ENCODE measurements around the gene SALL2. TPM values are rescaled to one million over a fixed set of nuclear protein-coding genes. Genes with fewer than 3 reads are reported as not detected.

SALL2 gene
- polyA plus RNA-seq, 1 of the 3 experiments (the other 2 are of a cell fraction), result 9.1 TPM

GRCh38 chr14:21476925-21477681, 49.0 kb downstream of the SALL2 start, which contains the start of the genes RAB2B and TOX4 (continued):
- TF ChIP-seq JUND (IDR thresholded peaks at IDR 0.05), result no peak
- peak; percentile 71; the same call in 1 of the 2 replicates for TF ChIP-seq MXI1 (IDR thresholded peaks at IDR 0.05; ENCODE audit: low read depth, low read length)
- TF ChIP-seq MEF2A (IDR thresholded peaks at IDR 0.05; ENCODE audit: borderline replicate concordance, low read depth), result no peak
- TF ChIP-seq, protein P1, sequence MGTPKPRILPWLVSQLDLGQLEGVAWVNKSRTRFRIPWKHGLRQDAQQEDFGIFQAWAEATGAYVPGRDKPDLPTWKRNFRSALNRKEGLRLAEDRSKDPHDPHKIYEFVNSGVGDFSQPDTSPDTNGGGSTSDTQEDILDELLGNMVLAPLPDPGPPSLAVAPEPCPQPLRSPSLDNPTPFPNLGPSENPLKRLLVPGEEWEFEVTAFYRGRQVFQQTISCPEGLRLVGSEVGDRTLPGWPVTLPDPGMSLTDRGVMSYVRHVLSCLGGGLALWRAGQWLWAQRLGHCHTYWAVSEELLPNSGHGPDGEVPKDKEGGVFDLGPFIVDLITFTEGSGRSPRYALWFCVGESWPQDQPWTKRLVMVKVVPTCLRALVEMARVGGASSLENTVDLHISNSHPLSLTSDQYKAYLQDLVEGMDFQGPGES (IDR thresholded peaks at IDR 0.05; ENCODE audit: low read depth, low read length), result no peak
- peak; percentile 78 for TF ChIP-seq CHD2 (IDR thresholded peaks at IDR 0.05; ENCODE audit: low read length, partially characterized antibody)
- TF ChIP-seq, protein P2, sequence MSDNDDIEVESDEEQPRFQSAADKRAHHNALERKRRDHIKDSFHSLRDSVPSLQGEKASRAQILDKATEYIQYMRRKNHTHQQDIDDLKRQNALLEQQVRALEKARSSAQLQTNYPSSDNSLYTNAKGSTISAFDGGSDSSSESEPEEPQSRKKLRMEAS (IDR thresholded peaks at IDR 0.05; ENCODE audit: low read depth), result peak; percentile 58
- no peak for TF ChIP-seq FOXJ3 (CRISPR knock-in tag; IDR thresholded peaks at IDR 0.05)
- no peak for TF ChIP-seq REST (IDR thresholded peaks at IDR 0.05; ENCODE audit: low read depth, low read length)
- peak; percentile 55 for TF ChIP-seq TAF1 (IDR thresholded peaks at IDR 0.05; ENCODE audit: borderline replicate concordance, low read depth, low read length)
- no peak for TF ChIP-seq RAD21 (IDR thresholded peaks at IDR 0.05; ENCODE audit: low read length)
- TF ChIP-seq GATA2 (CRISPR knock-in tag; IDR thresholded peaks at IDR 0.05), result peak; percentile 59; the same call in 1 of the 2 replicates
- TF ChIP-seq SMC3 (IDR thresholded peaks at IDR 0.05; ENCODE audit: low read depth, low read length), result peak; percentile 16; the same call in 1 of the 2 replicates
- no peak for TF ChIP-seq NFIC (IDR thresholded peaks at IDR 0.05; ENCODE audit: borderline replicate concordance)

DNA sequence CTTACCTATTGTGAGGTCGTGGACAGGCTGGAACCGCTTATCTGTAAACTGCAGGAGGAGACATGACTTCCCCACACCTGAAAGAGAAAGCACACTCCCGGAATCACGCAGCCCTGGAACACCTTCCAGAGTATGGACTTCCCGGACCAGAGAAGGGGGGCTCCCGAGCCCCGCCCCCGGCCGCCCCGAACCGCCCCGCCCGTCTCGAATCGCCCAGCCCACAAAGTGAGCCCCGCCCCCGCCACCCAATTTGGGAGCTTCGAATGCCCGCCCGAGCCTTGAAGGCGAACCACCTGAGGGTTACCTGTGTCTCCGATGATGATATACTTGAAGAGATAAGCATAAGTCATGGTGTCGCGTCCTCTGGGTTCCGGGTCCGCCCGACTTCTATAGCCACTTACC, 49.6 kb downstream of the SALL2 start:
- WGBS (ENCODE audit: low lambda C conversion rate), result 0% methylated on average over 7 of the region's 27 CpGs
- Histone ChIP-seq H3K4me1 (ENCODE audit: control insufficient read depth in 1 of 2, insufficient read depth in 2 of 2, low read depth in 1 of 2, low read length in 1 of 2) (peaks cover 4 to 6% of the 10 kb centered on the region in 2 experiments; a peak in 2 of 4 replicates), H3K27me3 (ENCODE audit: insufficient read depth) (no peaks in the 10 kb centered on the region), H3K9me2 (no peaks in the 10 kb centered on the region), H3F3A (replicated peaks; ENCODE audit: insufficient read depth) (no peaks in the 10 kb centered on the region), H3K79me2 (ENCODE audit: insufficient read depth) (peaks cover 58% of the 10 kb centered on the region), H2AFZ (ENCODE audit: low read depth) (peak overlapping the region; percentile 79), H3K4me2 (peak overlapping the region; percentile 69), H3K9ac (peak overlapping the region; percentile 80), H3K27ac (ENCODE audit: low read depth in 2 of 2, low read length in 1 of 2) (peak overlapping the region; percentile 78 to 86), H3K9me3 (no peaks in the 10 kb centered on the region), H3K36me3 (replicated peaks in 1 of 2; ENCODE audit: control insufficient read depth in 1 of 2, insufficient read depth in 2 of 2, low read length in 1 of 2) (peaks cover 13 to 19% of the 10 kb centered on the region in 2 experiments), H4K20me1 (ENCODE audit: insufficient read depth) (no peaks in the 10 kb centered on the region), H3K4me3 (ENCODE audit: low read depth in 2 of 2, low read length in 1 of 2) (peak overlapping the region; percentile 69 to 99)
- ChIA-PET POLR2A (interaction anchor here (0.7 to 2.4 kb wide), 5 partner anchors 18 to 50 kb away, joined by 3 to 11 read pairs (median 5); partner anchors contain the start of genes CHD8, METTL3 and SALL2), CTCF (interaction anchor here (0.6 to 4.8 kb wide), 10 partner anchors 12 to 77 kb away, joined by 3 to 40 read pairs (median 6); partner anchors contain the start of genes CHD8, METTL3 and SALL2)
- TF ChIP-seq POLR2AphosphoS5 (IDR thresholded peaks at IDR 0.05; ENCODE audit: low read depth, low read length) (peak; percentile 27), EZH2phosphoT487 (IDR thresholded peaks at IDR 0.05; ENCODE audit: borderline replicate concordance, low read depth) (no peak)
- DNase-seq, result peak; percentile 83

Measured in SK-N-SH (cell line).